GM21825 (cell line): ENCODE measurements around the gene PTPRH.

ENCODE experiments used
- ATAC-seq: cut with Tn5 transposase; IDR thresholded peaks from one replicate; pipeline ENCODE4 v1.9.1; 2021; ENCODE audit warnings: mild to moderate bottlenecking, moderate library complexity; ENCODE audit not compliant: unreplicated experiment

Gene PTPRH

DNA sequence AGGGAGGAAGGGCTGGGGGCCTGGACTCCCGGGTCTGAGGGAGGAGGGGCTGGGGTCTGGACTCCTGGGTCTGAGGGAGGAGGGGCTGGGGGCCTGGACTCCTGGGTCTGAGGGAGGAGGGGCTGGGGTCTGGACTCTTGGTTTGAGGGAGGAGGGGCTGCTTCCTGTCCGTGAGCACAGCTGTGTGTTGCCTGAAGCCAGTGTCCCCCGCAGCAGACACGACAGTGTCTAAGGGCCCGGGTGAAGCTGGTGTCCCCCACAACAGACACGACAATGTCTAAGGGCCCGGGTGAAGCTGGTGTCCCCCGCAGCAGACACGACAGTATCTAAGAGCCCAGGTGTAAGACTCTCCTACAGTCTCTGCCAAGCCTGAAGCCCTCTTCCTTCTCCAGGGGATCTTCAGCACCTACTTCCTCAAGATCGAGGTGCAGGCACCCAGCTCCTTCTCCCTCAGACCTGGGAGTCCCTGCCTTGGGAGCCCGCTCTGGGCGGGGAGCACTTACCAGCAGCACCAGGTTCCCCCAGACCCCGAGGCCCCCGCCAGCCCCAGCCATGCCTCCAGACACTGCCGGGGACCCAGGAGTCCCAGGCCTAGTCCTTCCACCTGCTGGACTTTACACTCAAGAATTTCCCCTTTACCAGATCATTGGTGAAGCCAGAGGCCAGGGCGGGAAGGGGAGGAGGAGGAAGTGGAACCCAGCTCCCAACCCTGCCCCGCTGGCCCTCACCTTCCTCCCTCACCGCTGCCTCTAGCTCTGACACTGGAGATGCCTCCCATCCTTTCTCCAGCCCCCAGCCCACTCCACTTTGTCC lies at the start of gene PTPRH:
PTPRH (minus strand) TSS at position 622 of the 813 bp plus-strand sequence; CDS start at position 554, 68 bp downstream.
- ATAC-seq: no peak

- peak; percentile 5 for ATAC-seq
These were observed 49.2 kb upstream of the PTPRH start for GRCh38 chr19:55258476-55258827.

GRCh38 chr19:55257461-55258420 lies 48.4 kb upstream of the PTPRH start:
- no peak for ATAC-seq

DNA sequence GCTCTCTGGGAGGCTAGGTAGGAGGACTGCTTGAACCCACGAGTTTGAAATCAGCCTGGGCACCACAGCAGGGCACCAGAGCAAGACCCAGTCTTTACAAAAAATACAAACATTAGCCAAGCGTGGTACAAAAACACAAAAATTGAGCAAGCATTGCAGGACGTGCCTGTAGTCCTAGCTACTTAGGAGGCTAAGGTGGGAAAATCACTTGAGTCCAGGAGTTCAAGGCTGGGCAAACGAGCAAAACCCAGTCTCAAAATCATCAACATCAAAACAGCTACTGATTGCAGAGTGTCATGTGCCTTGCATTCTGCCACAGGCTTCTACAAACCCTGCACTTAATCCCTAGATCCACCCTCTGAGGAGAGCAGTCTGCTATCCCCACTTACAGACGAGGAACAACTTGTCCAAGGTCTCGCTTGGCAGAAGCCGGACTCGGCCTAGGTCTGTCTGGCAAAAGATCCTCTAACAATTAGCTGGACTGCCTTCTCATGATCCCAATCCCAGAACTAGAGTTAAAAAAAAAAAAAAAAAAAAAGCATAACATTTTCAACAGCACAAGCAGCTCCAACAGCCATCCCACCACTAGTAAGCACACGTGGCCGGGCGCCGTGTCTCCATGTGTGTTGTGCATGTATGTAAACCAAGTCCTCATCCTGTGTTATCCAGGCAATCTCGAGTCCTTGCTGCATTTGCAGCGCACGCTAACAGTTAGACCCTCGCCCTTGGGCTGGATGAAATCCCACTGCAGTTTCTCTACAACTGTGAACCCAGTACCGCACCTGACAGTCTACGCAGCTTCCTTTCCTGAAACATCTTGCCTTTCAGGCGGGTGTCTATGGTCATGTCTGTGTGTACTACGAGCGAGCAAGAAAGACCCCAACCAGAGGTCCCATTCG lies 47.5 kb upstream of the PTPRH start:
- no peak for ATAC-seq

DNA sequence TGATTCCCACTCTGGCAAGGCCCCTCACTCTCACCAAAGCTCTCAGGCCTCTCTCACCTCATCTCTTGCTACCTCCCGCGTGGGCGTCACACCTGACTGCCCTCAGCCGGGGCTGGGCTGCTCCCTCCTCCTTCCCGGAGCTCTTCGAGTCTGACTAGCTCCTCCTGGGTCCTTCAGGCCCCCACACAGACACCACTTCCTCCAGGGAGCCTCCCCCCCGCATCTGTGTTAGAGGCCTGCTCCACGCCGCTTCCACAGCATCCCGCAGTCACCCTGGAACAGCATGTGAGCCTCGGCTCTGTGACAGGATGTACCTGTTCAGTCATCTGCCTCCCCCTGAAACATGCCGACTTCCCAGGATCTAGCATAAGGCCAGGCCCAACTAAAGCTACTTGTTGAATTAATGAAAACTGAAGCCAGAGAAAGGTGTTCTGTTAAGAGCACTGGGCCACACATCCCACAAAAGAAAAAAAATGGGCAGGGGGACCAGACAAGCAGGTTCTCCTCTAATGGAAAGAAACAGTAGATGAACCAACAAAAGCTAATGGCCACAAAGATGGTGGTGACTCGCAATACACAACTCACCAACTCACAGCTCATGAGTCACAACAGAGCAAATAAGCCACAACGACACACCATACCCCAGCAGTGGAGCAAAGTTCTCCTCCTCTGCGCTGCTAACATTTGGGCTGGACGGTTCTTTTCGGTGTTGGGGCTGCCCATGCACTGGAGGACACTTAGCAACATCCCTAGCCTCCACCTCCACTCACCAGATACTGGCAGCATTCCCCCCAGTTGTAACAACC lies 46.5 kb upstream of the PTPRH start:
- no peak for ATAC-seq

DNA sequence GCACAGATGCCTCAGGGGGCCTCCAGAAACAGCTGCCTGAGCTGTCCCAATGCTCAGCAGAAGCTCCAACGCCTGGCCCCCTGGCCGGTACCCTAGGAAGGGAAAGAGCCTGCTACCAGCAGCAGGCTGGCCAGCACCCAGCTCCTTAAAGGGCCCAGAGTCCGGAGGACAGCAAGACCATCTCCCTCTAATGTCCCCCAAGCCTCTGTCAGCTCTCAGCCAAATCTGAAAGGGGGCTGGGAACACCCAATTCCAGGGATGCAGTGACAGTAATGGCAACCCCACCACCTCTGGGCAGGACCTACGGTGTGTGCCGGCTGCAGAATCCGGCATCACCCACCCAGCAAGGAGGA lies 45.3 kb upstream of the PTPRH start:
- ATAC-seq: no peak

DNA sequence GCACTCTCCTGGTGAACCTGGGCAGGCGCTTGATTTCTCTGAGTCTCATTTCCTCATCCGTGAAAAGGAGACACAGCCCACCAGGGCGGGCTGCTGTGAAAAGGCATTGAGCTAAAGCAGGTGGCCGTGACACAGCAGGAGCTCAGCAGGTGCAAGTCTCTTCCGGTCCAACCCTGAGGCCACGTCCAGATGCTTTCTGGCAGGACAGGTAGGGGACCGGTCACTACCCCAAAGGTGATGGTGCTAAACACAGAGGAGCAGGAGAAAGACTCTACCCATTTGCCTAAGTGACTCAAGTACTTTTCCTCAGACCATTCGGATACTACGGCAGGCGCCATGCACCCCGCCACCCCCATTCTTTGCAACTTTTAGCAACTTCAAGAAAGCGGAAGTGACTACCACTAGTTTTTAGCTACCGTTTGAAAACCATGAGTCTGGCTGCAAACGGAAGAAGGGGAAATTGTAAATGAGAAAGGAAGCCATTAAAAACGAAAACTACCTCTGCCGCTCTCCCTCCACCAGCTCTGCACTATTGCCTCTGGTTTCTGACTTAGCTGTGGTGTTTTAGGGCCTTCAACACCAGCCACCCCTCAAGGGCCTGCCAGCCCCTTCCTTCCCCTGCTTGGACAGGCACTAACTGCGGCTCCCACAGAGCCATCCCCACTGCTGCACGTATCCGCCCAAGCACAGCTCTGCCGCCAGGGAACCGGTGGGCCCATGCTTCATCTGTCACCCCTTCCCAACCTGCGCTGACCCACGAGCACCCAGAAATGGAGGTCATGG lies 44.7 kb upstream of the PTPRH start:
- peak; percentile 31 for ATAC-seq

DNA sequence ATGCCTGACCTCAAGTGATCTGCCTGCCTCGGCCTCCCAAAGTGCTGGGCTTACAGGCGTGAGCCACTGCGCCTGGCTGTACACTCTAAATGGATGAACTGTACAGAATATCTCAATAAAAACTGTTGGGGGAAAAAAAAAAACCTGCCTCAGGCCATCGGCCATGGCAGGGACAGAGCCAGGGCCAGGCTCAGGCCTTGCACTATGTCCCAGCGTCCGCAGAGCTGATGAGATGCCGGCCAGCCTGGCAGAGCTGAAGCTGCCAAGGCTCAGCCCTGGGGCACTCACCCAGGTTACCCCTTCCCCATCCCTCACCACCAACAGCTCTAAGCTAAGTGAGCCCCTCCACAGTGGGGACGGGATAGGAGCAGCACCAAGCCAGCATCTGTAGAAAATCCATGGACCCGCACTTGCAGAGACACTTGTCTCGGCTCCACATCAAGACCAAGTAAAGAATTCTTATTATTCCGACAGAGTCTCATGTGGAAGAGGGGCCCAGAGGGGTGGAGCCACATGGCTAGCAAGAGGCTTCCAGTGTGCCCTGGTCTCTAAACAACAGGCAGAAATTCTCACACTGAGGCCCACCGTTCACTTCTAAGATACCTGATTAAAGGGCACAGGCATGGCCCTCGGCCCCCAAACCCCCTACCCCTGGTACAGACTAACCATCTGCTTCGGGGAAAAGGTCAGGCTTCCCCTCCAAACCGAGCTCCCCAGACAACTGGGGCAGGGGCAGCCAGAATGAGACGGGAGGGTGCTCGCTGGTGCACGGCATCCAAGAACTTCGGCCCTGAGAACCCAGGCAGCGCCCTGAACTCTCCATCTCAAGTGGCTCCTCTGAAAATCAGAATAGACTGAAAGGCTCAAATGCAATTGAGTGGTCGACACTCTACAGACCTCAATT lies 43.7 kb upstream of the PTPRH start:
- no peak for ATAC-seq

DNA sequence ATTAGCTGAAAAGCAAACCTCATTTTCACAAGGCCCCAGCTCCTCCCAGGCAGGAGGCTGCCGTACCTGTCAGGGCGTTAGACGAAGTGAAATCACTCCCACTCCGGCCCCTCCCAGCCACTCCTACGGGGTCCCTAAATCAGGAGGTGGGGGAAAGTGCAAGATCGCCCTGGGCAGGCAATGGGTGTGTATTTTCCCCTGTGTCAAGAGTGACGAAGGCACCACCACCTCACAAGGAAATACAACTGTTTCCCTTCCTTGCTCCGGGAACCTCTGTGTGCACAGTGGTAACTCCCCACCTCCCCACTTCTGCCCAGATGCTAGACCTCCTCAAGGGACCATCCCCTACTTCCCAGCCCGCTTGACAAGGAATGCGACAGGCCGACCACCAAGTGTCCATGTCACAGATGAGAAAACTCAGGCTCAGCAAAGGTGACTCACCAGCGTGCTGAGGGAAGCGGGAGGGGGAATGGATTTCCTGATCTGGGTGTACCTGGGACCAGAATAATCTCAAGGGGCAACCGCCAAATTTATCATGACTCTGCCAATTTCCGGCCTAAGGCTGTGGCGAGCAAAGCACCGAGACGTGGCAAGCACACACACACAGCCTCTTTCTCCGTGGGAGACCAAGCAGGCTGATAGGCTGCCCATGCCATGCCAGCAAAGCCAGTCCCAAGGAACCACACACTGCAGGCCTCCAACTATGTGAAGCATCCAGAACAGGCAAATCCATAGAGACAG lies 42.2 kb upstream of the PTPRH start:
- ATAC-seq: no peak

DNA sequence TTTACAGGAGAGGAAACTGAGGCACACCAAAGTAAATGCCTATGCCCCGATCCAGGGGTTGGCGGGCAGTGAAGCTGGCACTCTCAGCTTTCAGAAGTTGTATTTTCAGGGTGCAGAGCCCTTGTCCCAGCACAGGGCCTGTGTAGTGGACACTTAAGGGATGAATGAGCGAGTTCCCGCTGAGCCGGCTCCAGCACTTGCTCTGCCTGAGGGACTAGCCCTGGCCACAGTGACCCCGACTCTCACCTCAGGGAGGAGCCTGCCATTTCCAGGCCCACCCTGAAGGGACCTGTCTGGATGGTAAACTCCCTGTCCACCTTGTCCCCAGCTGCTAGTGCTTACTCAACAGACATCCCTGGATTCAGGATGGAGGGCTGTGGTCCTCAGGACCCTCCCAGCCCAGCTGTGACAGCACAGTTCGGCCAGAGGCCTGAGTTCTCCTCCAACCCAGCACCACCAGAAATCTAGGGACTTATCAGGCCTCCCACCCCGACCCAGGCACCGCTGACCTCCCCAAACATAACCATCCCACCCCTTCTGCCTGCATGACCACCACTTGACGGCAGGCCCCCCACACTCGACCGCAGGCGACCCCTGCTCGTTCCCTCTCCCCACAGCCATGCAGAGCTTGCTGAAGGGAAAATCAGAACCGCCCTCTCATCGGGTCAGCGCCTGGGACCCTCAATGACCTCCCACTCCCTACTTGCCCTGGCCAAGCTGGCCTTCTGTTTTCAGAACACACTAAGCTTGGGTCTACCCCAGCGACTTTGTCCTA lies 41.1 kb upstream of the PTPRH start:
- ATAC-seq: no peak

GRCh38 chr19:55249841-55250240 lies 40.5 kb upstream of the PTPRH start:
- no peak for ATAC-seq

GRCh38 chr19:55248704-55249103 lies 39.4 kb upstream of the PTPRH start:
- no peak for ATAC-seq

- ATAC-seq: no peak
These were observed 38.9 kb upstream of the PTPRH start for GRCh38 chr19:55248166-55248675.

- no peak for ATAC-seq
These were observed 38.4 kb upstream of the PTPRH start for GRCh38 chr19:55247621-55248099.

DNA sequence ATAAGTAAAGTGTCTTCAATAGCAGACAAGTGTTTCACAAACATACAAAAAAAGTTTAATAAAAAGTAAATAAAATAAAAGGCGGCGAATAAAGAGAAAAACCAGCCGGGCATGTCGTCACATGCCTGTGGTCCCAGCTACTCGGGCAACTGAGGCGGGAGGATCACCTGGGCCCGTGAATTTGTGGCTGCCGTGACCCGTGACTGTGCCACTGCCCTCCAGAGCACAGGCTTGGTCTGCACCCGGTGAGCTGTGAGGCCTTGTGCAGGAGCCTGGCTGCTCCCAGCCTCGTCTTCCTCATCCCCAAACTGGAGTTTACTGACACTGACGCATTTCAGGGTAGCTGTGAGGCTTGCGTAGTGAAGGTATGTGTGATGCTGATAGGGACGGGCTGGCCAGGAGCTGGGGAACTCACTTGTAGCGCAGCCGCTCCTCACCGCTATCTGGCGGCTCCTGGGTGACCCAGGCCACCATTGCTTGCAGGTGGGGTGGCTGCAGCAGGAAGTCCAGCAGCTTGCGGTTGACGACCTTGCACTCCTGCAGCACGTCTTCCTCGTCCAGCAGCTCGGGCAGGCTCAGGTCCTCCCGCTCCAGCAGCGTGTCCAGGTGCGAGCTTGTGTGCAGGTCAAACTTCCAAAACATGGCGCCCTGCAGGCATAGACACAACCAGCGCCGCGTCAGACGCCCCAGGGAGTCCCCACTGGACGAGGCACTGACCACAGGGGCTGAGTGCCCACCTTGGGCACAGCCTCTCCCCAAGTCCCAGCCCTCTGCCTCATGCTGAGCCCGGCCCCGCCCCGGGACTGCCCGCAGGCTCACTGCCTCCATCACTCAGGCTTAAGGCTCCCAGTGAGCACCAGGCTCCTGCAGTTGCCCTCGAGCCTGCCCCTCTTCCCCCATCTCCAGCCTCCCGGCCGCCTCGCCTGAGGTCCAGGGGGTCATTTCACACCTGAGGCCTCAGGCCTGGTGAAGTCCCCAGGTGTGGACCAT lies 37.5 kb upstream of the PTPRH start:
- no peak for ATAC-seq
